ENCODE results near the gene PCDH8.

Gene PCDH8

GRCh38 chr13:52797176-52797575, 51.3 kb downstream of the PCDH8 start:
- ChIA-PET CTCF (no interaction called here), POLR2A (no interaction called here)
- TF ChIP-seq HDGF (IDR thresholded peaks at IDR 0.05; ENCODE audit: borderline replicate concordance), result no peak
- TF ChIP-seq, protein P1, sequence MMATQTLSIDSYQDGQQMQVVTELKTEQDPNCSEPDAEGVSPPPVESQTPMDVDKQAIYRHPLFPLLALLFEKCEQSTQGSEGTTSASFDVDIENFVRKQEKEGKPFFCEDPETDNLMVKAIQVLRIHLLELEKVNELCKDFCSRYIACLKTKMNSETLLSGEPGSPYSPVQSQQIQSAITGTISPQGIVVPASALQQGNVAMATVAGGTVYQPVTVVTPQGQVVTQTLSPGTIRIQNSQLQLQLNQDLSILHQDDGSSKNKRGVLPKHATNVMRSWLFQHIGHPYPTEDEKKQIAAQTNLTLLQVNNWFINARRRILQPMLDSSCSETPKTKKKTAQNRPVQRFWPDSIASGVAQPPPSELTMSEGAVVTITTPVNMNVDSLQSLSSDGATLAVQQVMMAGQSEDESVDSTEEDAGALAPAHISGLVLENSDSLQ (IDR thresholded peaks at IDR 0.05), result no peak
- no peak for TF ChIP-seq TARDBP (IDR thresholded peaks at IDR 0.05)
- no peak for TF ChIP-seq SUZ12 (IDR thresholded peaks at IDR 0.05)
- no peak for TF ChIP-seq ZNF384 (IDR thresholded peaks at IDR 0.05)
- DNase-seq (ENCODE audit: extremely low spot score), result no peak

- ChIA-PET CTCF (interaction anchor here (0.8 kb wide), 1 partner anchor 23 kb away, joined by 3 read pairs; no protein-coding TSS in a partner anchor), POLR2A (no interaction called here)
- TF ChIP-seq, protein P1 (IDR thresholded peaks at IDR 0.05), result no peak
- TF ChIP-seq L3MBTL2 (conservative IDR thresholded peaks at IDR 0.05) (no peak), BHLHE40 (IDR thresholded peaks at IDR 0.05; ENCODE audit: borderline replicate concordance) (no peak), NFRKB (IDR thresholded peaks at IDR 0.05) (no peak), ZNF384 (IDR thresholded peaks at IDR 0.05) (no peak), FOXA1 (IDR thresholded peaks at IDR 0.05) (no peak), FOXM1 (IDR thresholded peaks at IDR 0.05; ENCODE audit: borderline replicate concordance) (no peak), FOXK2 (IDR thresholded peaks at IDR 0.05) (no peak), ELF4 (IDR thresholded peaks at IDR 0.05) (no peak), CTBP1 (IDR thresholded peaks at IDR 0.05; ENCODE audit: borderline replicate concordance) (no peak), SP1 (IDR thresholded peaks at IDR 0.05) (no peak), LEF1 (IDR thresholded peaks at IDR 0.05; ENCODE audit: borderline replicate concordance) (no peak), SUZ12 (IDR thresholded peaks at IDR 0.05) (no peak), ARNT (IDR thresholded peaks at IDR 0.05) (no peak), TARDBP (IDR thresholded peaks at IDR 0.05) (no peak), HDGF (IDR thresholded peaks at IDR 0.05; ENCODE audit: borderline replicate concordance) (no peak)
- DNase-seq (ENCODE audit: extremely low spot score), result no peak
These were observed 53.9 kb downstream of the PCDH8 start for GRCh38 chr13:52794589-52794988.

- TF ChIP-seq TARDBP (IDR thresholded peaks at IDR 0.05), result no peak
- TF ChIP-seq, protein P1 (IDR thresholded peaks at IDR 0.05), result no peak
- no peak for TF ChIP-seq NFRKB (IDR thresholded peaks at IDR 0.05)
- TF ChIP-seq ELF4 (IDR thresholded peaks at IDR 0.05), result no peak
- TF ChIP-seq FOXA1 (IDR thresholded peaks at IDR 0.05), result no peak
- no peak for TF ChIP-seq SUZ12 (IDR thresholded peaks at IDR 0.05)
- no peak for TF ChIP-seq BHLHE40 (IDR thresholded peaks at IDR 0.05; ENCODE audit: borderline replicate concordance)
- no peak for TF ChIP-seq HDGF (IDR thresholded peaks at IDR 0.05; ENCODE audit: borderline replicate concordance)
- no peak for TF ChIP-seq SP1 (IDR thresholded peaks at IDR 0.05)
- TF ChIP-seq ZNF384 (IDR thresholded peaks at IDR 0.05), result no peak
- TF ChIP-seq CTBP1 (IDR thresholded peaks at IDR 0.05; ENCODE audit: borderline replicate concordance), result no peak
- TF ChIP-seq LEF1 (IDR thresholded peaks at IDR 0.05; ENCODE audit: borderline replicate concordance), result no peak
- no peak for TF ChIP-seq FOXK2 (IDR thresholded peaks at IDR 0.05)
These were observed 54.9 kb downstream of the PCDH8 start for GRCh38 chr13:52793515-52794061.

More at GRCh38 chr13:52793515-52794061, 54.9 kb downstream of the PCDH8 start:
- DNase-seq (ENCODE audit: extremely low spot score), result no peak
- POLR2A ChIA-PET, result no interaction called here
- CTCF ChIA-PET, result no interaction called here

All from HEK293T (cell line).